Activated CD4-positive, alpha-beta T cell treated with anti-CD3 and anti-CD28 coated beads, Interleukin-2, Interleukin-4, amounts not matched to agents 100 ng/mL and 50 ng/mL, durations not matched to agents 16 hours and 8 hours (primary cell): ENCODE data around the gene SNX30.

Source experiments
- DNase-seq: peaks from one replicate; pipeline ENCODE4 v3.0.0-alpha.2; 2020; ENCODE audit warnings: low spot score

The SNX30 gene

GRCh38 chr9:112783551-112783954, 33.0 kb downstream of the SNX30 start:
- no peak for DNase-seq

GRCh38 chr9:112784020-112784785, 33.6 kb downstream of the SNX30 start:
- no peak for DNase-seq

- no peak for DNase-seq
Measured at GRCh38 chr9:112785986-112786385, 35.4 kb downstream of the SNX30 start.

- DNase-seq: no peak
Measured at GRCh38 chr9:112786829-112787520, 36.4 kb downstream of the SNX30 start.

- no peak for DNase-seq
Measured at GRCh38 chr9:112787978-112788377, 37.4 kb downstream of the SNX30 start.

- no peak for DNase-seq
Measured at GRCh38 chr9:112789473-112789872, 38.9 kb downstream of the SNX30 start.

- DNase-seq: no peak
Measured at GRCh38 chr9:112789891-112790774, 39.6 kb downstream of the SNX30 start.

- no peak for DNase-seq
Measured at GRCh38 chr9:112792670-112793069, 42.1 kb downstream of the SNX30 start.

GRCh38 chr9:112793213-112793810, 42.8 kb downstream of the SNX30 start:
- peak; percentile 79 for DNase-seq

- no peak for DNase-seq
Measured at GRCh38 chr9:112794731-112795130, 44.2 kb downstream of the SNX30 start.

- DNase-seq: no peak
Measured at GRCh38 chr9:112795921-112796320, 45.4 kb downstream of the SNX30 start.

- DNase-seq: no peak
Measured at GRCh38 chr9:112796485-112796884, 45.9 kb downstream of the SNX30 start.

GRCh38 chr9:112809351-112809848, 58.8 kb downstream of the SNX30 start:
- no peak for DNase-seq

- no peak for DNase-seq
Measured at GRCh38 chr9:112809906-112810305, 59.3 kb downstream of the SNX30 start.

GRCh38 chr9:112810696-112811490, 60.3 kb downstream of the SNX30 start:
- no peak for DNase-seq

- DNase-seq: no peak
Measured at GRCh38 chr9:112811518-112811917, 61.0 kb downstream of the SNX30 start.

GRCh38 chr9:112815868-112816267, 65.3 kb downstream of the SNX30 start:
- no peak for DNase-seq

GRCh38 chr9:112817860-112818203, 67.3 kb downstream of the SNX30 start:
- no peak for DNase-seq

- DNase-seq: peak; percentile 9
Measured at GRCh38 chr9:112819635-112820496, 69.3 kb downstream of the SNX30 start.

GRCh38 chr9:112820881-112821280, 70.3 kb downstream of the SNX30 start:
- DNase-seq: no peak
